ENCODE data around the gene RPL41. TPM values are rescaled to one million over a fixed set of nuclear protein-coding genes. Genes with fewer than 3 reads are reported as not detected.
A peak's percentile ranks its signal among the peaks of the same experiment; 100 is the strongest.

Gene RPL41
- total RNA-seq, 1 experiment from 2014 or later: 3,551 TPM

DNA sequence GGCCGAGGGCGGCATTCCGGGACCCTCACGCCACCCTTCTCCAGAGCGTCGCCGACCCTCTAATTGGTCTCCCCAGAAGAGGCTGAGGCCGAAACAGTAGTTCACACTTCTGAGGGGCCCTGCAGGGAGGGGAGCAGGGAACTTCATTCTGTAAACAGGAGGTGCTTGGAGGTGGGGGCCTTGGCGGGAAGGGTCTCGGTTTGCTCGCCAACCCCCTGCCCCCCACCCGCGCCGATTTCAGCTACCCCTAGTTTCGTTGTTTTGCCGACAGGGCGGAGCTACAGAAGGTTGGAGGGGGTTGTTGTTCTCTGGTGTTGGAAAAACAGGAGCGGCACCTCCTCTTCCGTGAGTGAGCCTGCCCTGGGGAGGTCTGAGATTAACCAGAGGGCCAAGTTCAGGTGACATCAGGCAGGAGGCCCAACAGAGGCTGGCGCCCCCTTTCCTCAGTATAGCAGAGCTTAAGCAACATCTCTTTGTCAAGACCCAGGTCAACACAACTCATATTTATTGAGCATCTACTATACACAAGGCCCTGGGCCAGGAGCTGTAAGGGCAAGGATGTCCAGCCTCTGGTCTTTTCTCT lies 35.8 kb upstream of the RPL41 start:
- H3K9ac ChIP-seq (ENCODE audit: low read length): peak overlapping the region; percentile 76
- no peaks in the 10 kb centered on the region for H4K20me1 ChIP-seq (ENCODE audit: low read length)
- TF ChIP-seq EZH2phosphoT487 (IDR thresholded peaks at IDR 0.05; ENCODE audit: borderline replicate concordance, low read length): no peak
- TF ChIP-seq, protein P1, sequence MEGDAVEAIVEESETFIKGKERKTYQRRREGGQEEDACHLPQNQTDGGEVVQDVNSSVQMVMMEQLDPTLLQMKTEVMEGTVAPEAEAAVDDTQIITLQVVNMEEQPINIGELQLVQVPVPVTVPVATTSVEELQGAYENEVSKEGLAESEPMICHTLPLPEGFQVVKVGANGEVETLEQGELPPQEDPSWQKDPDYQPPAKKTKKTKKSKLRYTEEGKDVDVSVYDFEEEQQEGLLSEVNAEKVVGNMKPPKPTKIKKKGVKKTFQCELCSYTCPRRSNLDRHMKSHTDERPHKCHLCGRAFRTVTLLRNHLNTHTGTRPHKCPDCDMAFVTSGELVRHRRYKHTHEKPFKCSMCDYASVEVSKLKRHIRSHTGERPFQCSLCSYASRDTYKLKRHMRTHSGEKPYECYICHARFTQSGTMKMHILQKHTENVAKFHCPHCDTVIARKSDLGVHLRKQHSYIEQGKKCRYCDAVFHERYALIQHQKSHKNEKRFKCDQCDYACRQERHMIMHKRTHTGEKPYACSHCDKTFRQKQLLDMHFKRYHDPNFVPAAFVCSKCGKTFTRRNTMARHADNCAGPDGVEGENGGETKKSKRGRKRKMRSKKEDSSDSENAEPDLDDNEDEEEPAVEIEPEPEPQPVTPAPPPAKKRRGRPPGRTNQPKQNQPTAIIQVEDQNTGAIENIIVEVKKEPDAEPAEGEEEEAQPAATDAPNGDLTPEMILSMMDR (conservative IDR thresholded peaks at IDR 0.05; ENCODE audit: low read depth, low read length): peak; percentile 35; the same call in 1 of the 2 replicates
- no peak for TF ChIP-seq EZH2 (IDR thresholded peaks at IDR 0.05; ENCODE audit: low read length, unreplicated experiment)
- no peaks in the 10 kb centered on the region for H3K27me3 ChIP-seq (ENCODE audit: low read length)
- H3F3A ChIP-seq (ENCODE audit: low read length, unreplicated experiment): no peaks in the 10 kb centered on the region
- peak; percentile 42 for DNase-seq
- H3K9me2 ChIP-seq (replicated peaks; ENCODE audit: low read length): no peaks in the 10 kb centered on the region
- no peaks in the 10 kb centered on the region for H3K9me3 ChIP-seq (ENCODE audit: low read length)
- peak overlapping the region; percentile 82 for H3K27ac ChIP-seq (ENCODE audit: low read length)
- POLR2A ChIA-PET (ENCODE audit: unreplicated experiment): interaction anchor here (0.6 kb wide), 2 partner anchors 38 to 352 kb away, joined by 3 to 8 read pairs; partner anchors contain the start of gene ZC3H10
- intact Hi-C loops (cut with micrococcal nuclease): no loop called here
- H3K4me1 ChIP-seq (ENCODE audit: insufficient read depth, low read length): peaks cover 19% of the 10 kb centered on the region
- H3K36me3 ChIP-seq (ENCODE audit: low read depth, low read length): no peaks in the 10 kb centered on the region
- peak overlapping the region; percentile 86 for H3K4me3 ChIP-seq (ENCODE audit: low read length)
- H3K79me2 ChIP-seq (ENCODE audit: low read length): peaks cover 30% of the 10 kb centered on the region
- H2AFZ ChIP-seq (ENCODE audit: low read length): peak overlapping the region; percentile 93
- H3K4me2 ChIP-seq (ENCODE audit: low read length): peak overlapping the region; percentile 93
- CTCF ChIA-PET: interaction anchor here (0.6 kb wide), 2 partner anchors 251 to 607 kb away, joined by 3 to 12 read pairs; no protein-coding TSS in a partner anchor
- TSS peak; percentile 32 for BruUV-seq (replicated peaks)
- no peak for ATAC-seq

DNA sequence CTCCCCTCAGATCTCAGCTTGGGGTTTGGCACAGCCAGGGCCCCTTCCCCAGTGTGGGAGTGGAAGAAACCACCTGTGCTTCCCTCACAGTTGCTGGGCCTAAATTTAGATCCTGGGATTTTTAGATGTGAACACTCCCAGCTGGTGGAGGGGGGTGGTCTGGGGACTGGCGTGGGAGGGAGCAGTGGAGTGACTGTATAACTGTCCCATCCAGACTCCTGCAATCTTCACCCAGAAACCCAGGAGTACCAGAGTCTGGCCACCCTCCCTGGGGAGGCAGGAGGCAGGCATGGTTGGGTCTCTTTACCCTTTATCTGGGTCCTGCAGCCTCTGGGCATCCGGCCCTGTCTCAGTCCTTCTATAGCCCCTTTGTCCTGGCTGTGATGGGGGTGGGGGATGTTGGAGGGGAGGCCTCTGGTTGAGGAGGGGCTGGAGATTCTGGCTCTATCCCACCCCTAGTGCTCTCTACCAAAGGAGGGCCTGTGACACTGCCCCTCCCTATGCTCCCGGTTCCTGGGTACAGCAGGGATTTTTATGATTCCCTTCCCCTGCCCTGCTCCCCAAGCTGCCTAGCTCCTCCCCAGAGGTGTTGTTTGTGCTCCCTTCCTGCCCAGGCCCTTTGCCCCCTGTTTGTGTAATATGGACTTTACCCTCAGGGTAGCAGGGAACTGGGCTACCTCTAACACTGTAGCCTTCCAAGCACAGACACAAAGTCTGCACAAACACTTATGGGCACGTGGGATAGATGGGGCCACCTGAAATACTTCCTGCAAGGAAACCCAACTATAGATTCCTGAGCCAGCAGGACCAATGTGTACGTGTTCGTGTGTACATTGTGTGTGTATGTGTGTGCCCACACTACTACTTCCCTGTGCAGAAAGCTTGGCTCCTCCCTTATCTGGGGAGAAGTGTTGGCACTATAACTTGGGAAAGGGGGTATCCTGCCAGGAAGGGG lies 34.8 kb upstream of the RPL41 start:
- ATAC-seq: no peak
- Histone ChIP-seq H3K27ac (ENCODE audit: low read length) (no peak overlapping the region), H3K4me2 (ENCODE audit: low read length) (peak overlapping the region; percentile 93), H3K9ac (ENCODE audit: low read length) (peak overlapping the region; percentile 76; the same call in 1 of the 2 replicates), H3K36me3 (ENCODE audit: low read depth, low read length) (no peaks in the 10 kb centered on the region), H3K9me2 (replicated peaks; ENCODE audit: low read length) (no peaks in the 10 kb centered on the region), H3K27me3 (ENCODE audit: low read length) (no peaks in the 10 kb centered on the region), H3K4me1 (ENCODE audit: insufficient read depth, low read length) (peaks cover 29% of the 10 kb centered on the region), H4K20me1 (ENCODE audit: low read length) (no peaks in the 10 kb centered on the region), H3F3A (ENCODE audit: low read length, unreplicated experiment) (no peaks in the 10 kb centered on the region), H3K79me2 (ENCODE audit: low read length) (peaks cover 30% of the 10 kb centered on the region), H2AFZ (ENCODE audit: low read length) (no peak overlapping the region), H3K9me3 (ENCODE audit: low read length) (no peaks in the 10 kb centered on the region), H3K4me3 (ENCODE audit: low read length) (peak overlapping the region; percentile 86)
- DNase-seq: no peak
- ChIA-PET CTCF (no interaction called here), POLR2A (ENCODE audit: unreplicated experiment) (interaction anchor here (0.6 kb wide), 1 partner anchor 37 kb away, joined by 3 read pairs; the partner anchor contains the start of gene ZC3H10)
- intact Hi-C loops (cut with micrococcal nuclease): no loop called here
- no peak for TF ChIP-seq EZH2 (IDR thresholded peaks at IDR 0.05; ENCODE audit: low read length, unreplicated experiment)
- BruUV-seq (replicated peaks): no TSS peak

DNA sequence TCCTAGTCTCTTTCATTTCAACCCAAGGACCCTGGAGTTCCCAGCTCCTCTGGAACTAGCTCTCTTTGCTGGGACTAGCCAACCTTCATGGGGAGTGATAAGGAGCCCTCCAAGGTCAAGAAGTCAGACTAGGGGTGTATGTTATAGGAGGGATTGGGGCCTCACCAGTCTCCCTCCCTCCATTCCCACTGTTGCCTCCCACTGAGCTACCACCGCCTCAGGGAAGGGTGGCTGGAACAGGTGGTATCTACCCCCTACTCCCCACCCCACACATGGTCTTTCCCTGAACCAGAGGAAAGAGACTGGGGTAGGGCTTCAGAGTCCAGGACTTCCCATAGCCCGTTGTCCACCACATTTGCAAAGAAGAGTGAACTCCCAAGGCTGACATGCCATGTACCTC lies 34.1 kb upstream of the RPL41 start:
- no peak overlapping the region for H3K4me2 ChIP-seq (ENCODE audit: low read length)
- BruUV-seq (replicated peaks): no TSS peak

More for the DNA sequence above, 34.1 kb upstream of the RPL41 start:
- Histone ChIP-seq H3K4me3 (ENCODE audit: low read length) (no peak overlapping the region), H3F3A (ENCODE audit: low read length, unreplicated experiment) (no peaks in the 10 kb centered on the region), H3K9ac (ENCODE audit: low read length) (no peak overlapping the region), H2AFZ (ENCODE audit: low read length) (no peak overlapping the region), H3K79me2 (ENCODE audit: low read length) (peaks cover 30% of the 10 kb centered on the region), H4K20me1 (ENCODE audit: low read length) (no peaks in the 10 kb centered on the region), H3K36me3 (ENCODE audit: low read depth, low read length) (peaks cover 1% of the 10 kb centered on the region; the same call in 1 of the 2 replicates), H3K4me1 (ENCODE audit: insufficient read depth, low read length) (peaks cover 35% of the 10 kb centered on the region), H3K27ac (ENCODE audit: low read length) (no peak overlapping the region), H3K9me2 (replicated peaks; ENCODE audit: low read length) (no peaks in the 10 kb centered on the region), H3K9me3 (ENCODE audit: low read length) (no peaks in the 10 kb centered on the region), H3K27me3 (ENCODE audit: low read length) (no peaks in the 10 kb centered on the region)
- intact Hi-C loops (cut with micrococcal nuclease): no loop called here
- ChIA-PET CTCF (no interaction called here), POLR2A (ENCODE audit: unreplicated experiment) (no interaction called here)
- DNase-seq (no peak), ATAC-seq (no peak)
- TF ChIP-seq, protein P1 (conservative IDR thresholded peaks at IDR 0.05; ENCODE audit: low read depth, low read length): no peak
- TF ChIP-seq EZH2phosphoT487 (IDR thresholded peaks at IDR 0.05; ENCODE audit: borderline replicate concordance, low read length) (no peak), EZH2 (IDR thresholded peaks at IDR 0.05; ENCODE audit: low read length, unreplicated experiment) (no peak)
